ENCODE measurements around the gene INTU.

DNA sequence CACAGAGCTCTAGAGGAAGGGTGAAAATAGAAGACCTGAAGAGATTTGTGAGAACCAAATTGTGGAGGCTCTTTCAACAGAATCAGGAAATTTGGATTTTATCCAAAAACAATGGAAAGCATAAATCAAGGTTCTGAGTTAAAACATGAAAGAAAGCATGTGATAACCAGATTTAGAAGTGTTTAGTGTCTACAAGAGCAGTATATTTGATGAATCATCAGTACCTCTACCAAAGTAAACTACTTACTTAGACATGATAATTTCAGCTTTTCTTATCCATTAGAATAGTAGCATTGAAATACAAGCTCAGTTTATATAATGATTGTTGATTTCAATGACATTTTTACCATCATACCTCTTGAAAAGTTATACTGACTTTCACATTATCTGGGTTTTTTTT lies 25.9 kb upstream of the INTU start:
- TF ChIP-seq, protein P1, sequence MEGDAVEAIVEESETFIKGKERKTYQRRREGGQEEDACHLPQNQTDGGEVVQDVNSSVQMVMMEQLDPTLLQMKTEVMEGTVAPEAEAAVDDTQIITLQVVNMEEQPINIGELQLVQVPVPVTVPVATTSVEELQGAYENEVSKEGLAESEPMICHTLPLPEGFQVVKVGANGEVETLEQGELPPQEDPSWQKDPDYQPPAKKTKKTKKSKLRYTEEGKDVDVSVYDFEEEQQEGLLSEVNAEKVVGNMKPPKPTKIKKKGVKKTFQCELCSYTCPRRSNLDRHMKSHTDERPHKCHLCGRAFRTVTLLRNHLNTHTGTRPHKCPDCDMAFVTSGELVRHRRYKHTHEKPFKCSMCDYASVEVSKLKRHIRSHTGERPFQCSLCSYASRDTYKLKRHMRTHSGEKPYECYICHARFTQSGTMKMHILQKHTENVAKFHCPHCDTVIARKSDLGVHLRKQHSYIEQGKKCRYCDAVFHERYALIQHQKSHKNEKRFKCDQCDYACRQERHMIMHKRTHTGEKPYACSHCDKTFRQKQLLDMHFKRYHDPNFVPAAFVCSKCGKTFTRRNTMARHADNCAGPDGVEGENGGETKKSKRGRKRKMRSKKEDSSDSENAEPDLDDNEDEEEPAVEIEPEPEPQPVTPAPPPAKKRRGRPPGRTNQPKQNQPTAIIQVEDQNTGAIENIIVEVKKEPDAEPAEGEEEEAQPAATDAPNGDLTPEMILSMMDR (conservative IDR thresholded peaks at IDR 0.05; ENCODE audit: low read length) = no peak
- no peak for TF ChIP-seq EZH2phosphoT487 (IDR thresholded peaks at IDR 0.05; ENCODE audit: borderline replicate concordance)
